ENCODE results near the gene TNFAIP8.
"Not testable (repeated sequence)": the region's sequence is repeated elsewhere in the genome, so short reads cannot be mapped to it uniquely, and the experiment has no call there.

TNFAIP8 gene

GRCh38 chr5:119432674-119433237 lies 76.9 kb downstream of the TNFAIP8 start:
- DNase-seq, result not testable (repeated sequence)

GRCh38 chr5:119435436-119436132 lies 79.8 kb downstream of the TNFAIP8 start:
- DNase-seq, result no peak

GRCh38 chr5:119437785-119438586 lies 82.2 kb downstream of the TNFAIP8 start:
- not testable (repeated sequence) for DNase-seq

GRCh38 chr5:119438587-119438917 lies 82.7 kb downstream of the TNFAIP8 start:
- not testable (repeated sequence) for DNase-seq

GRCh38 chr5:119439140-119439631 lies 83.4 kb downstream of the TNFAIP8 start:
- DNase-seq, result no peak

- not testable (repeated sequence) for DNase-seq
These were observed 83.8 kb downstream of the TNFAIP8 start for GRCh38 chr5:119439632-119440031.

- not testable (repeated sequence) for DNase-seq
These were observed 88.8 kb downstream of the TNFAIP8 start for GRCh38 chr5:119444643-119445042.

- no peak for DNase-seq
These were observed 89.7 kb downstream of the TNFAIP8 start for GRCh38 chr5:119445544-119445943.

Data from NCI-H510A (cell line).